GM15510 (cell line): ENCODE measurements around the gene GORASP1.

Source experiments
- POLR2A ChIP-seq: IDR thresholded peaks from 3 replicates; pipeline ENCODE4 v1.6.1; 2011; ENCODE audit warnings: borderline replicate concordance; ENCODE audit not compliant: insufficient read length; ENCODE audit errors: extremely low read depth

The GORASP1 gene

DNA sequence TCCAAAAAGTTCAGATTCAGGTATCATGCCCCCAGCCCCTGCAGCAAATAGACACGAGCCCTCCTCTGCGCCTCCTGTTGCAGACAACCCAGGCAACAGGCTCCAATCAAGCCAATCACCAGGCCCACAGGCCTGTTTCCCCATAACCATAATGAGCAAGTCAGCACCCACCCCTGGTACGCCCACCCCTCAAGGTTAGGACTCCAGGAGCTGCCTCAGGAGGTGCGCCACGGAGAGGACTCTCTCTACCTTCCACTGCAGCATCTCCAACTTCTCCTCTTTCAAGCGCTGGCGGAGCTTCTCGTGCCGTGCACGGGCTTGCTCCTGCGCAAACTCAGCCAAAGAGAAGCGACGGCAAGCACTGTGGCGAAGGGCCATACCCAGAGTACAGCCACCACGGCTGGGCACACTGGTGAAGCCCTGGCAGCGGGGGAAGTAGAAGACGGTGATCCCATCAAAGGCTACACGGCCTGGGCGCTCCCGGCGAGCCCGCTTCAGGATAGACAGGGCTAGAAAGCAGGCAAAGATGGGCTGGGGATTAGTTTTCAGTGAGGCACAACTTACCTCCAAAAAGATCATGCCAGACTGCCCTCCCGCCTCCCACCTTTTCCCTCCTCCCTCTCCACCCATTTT is 37.4 kb upstream of the GORASP1 start:
- no peak for TF ChIP-seq POLR2A

DNA sequence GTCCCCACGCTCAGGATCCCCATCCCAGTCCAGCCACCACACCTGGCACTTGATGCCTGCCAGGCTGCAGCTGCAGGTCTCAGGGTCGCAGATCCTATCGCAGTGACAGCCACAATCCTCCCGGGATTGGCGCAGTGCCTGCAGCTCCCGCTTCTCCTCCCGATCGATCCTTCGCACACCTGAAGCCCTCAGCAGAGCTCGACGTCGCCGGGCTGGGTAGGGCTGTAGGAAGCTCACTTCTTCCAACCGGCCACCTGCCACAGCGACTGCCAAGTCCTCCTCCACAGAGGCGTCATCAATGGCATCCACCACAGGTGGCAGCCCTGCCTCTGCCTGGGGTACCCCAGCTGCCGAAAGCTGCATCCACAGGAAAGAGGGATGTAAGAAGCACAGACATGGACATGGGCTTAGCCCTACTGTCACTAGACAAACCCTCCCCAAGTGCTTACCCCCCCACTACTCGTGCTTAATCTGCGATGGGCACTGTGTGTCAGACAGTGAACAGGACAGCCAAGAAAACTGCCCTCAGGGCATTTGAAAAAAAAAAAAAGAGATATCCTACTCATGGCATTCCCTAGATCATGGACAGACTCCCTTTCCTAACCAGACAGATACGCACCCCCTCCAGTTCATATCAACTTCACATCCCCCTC is 36.8 kb upstream of the GORASP1 start:
- no peak for TF ChIP-seq POLR2A

DNA sequence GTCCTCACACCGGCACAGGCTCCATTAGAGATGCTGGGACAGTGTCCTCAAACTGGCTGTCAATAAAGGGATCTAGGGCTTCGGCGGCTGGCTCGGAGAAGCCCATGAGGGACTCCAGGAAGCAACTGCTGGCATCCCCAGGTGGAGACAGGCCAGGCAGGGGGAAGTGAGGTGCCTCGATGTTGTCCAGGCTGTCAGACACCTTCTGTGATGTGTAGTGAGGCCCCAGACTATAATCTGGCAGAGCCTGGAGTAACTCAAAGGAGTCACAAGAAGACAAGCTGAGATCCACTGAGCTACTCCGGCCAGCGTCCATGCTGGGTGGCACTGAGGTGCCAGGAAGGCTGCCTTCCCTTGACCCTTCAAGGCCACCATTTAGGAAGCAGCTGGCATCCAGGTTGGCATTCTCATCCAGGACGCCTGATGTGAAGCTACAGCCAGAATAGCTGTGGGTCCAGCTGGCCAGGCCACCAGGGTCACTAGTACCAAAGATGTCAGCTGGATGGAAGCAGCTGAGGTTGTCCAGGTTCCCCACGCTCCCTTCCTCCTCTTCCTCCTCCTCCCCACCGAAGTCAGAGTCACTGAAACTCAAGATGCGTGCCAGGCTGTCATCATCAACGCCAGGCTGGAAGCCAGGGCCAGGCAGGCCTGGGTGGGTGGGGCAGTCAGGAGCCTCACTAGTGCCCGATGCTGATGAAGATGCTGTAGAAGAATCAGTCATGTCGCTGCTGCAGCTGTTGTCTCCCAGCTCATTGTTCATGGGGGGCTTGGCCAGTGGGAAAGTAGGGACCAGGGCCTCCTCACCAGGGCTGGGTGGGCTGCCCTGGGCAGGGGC is 35.8 kb upstream of the GORASP1 start:
- TF ChIP-seq POLR2A, result no peak

DNA sequence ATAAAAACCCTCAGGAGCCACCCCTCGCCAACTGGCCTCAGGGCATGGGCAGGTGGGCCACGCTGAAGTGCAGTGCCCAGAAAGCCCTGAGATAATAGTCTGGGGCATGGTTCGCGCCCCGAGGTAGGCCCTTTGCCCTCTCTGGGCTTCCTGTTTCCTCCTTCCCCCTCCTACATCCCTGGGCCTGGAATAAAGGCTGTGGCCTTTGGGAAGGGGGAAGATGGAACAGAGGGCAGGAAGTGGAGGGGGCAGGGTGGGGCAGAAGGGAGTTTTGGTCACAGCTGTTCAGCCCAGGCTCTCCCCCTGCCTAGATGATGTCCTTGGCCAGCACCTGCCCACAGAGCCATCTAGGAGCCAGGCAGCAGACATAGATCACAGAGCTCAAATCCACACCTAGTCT is 34.6 kb upstream of the GORASP1 start:
- TF ChIP-seq POLR2A, result no peak

DNA sequence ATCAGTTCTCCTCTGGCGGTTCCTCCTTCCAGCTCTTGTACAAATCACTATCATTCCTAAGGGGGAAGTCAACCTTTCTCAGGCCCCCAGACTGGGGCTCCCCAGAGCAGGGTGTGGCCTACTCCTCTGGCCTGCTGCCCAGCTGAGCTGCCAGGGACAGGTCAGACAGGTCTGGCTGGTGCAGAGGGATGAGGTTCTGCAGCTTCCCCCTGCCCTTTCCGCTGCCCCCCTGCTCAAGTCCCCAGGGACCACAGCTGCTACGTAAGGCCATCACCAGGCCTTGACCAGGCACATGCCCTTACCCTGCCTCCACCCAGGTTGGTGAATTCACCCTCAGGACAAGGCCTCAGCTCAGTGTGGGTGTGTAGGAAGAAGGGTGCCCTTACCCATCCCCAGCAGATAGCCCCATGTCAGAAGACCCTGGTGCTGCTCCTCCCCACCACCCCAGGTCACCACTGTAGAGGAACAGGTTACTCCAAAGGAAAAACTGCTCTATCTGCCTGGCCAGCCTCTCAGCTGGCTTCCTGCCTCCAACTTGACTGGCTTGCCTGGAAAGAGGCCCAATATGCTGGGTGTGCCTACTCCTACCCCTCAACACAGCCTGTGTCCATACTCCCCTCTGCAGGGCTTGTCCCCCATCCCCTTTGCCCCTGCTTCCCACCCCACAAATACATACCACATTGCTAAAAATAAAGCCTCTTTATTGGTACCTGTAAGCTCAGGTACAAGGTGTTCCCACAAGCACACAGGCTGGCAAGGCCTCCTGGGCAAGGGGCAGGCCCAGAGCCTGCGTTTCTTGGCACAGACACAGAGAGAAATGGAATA is 34.0 kb upstream of the GORASP1 start:
- TF ChIP-seq POLR2A, result no peak

DNA sequence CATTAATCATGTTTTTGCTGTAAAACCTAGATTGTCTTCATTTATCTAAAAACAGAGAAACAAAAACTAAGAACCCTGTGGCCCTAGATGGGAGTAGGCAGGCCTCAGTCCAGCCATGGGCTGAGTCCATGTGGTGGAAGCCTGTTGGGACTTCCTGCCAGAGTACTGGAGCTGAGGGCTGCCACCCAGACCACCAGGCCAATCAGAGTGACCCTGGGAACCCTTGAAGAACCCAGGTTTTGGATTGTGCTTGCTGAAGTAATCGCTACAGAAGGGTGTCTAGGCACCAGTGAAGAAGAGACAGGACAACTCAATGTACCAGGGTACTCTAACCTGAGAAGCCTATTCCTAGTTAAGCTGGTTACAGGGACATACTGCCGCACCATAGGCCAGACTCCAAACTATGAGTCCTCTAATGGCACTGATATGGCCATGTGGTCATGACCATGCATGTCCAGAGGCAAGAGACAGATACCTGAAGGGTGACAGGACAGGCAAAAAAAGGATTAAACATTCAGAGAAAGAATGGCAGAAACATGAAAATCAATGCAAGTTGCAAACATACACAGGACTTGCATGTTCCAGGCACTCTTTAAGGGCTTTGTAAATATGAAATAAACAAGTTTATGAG is 33.0 kb upstream of the GORASP1 start:
- TF ChIP-seq POLR2A, result no peak

DNA sequence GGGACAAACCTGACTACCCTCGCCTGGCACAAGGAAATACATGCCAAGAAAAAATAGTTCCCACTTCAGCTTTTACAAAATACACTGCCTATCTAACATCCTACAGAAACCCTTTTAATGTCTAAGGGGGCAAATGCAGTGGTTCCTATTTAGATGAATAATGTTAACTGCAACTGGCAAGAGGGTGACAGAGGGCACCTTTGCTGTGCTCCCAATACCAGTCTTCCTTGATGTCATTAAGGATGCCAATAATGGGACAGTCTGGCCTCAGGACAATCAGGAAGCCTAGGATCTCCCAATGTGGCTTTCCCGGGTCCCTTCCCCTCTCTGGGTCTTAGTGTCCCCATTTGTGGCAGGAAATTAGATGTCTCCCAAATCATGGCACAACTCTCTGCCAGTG is 32.0 kb upstream of the GORASP1 start:
- TF ChIP-seq POLR2A, result no peak

DNA sequence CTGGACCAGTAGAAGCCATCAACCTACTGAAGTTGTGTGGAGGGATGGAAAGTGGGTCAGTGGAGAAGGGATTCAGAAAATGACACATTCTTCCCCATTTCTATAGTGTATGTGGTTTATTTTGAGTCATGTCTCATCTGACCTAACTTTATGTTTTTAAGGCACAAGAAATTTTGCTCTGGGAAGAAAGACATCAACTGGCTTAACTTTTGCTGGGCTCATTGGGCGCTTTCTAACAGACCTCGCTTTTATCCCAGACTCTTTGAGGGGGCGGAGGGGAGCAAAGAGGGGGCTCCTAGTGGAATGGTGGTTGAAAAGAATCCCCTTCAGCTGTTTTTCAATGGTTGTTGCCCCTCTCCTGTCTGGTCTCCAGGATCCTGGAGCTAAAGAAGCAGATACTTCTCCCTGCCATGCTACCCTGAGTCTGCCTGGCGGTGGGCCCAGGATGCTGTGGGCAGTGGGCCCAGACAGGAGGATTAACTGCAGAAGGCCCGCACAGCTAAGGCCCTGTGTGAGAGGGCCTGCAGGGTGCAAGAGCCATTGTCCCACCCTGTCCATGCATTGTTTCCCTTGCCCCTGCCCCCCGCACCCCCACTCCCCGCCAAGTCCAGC is 31.5 kb upstream of the GORASP1 start:
- no peak for TF ChIP-seq POLR2A

DNA sequence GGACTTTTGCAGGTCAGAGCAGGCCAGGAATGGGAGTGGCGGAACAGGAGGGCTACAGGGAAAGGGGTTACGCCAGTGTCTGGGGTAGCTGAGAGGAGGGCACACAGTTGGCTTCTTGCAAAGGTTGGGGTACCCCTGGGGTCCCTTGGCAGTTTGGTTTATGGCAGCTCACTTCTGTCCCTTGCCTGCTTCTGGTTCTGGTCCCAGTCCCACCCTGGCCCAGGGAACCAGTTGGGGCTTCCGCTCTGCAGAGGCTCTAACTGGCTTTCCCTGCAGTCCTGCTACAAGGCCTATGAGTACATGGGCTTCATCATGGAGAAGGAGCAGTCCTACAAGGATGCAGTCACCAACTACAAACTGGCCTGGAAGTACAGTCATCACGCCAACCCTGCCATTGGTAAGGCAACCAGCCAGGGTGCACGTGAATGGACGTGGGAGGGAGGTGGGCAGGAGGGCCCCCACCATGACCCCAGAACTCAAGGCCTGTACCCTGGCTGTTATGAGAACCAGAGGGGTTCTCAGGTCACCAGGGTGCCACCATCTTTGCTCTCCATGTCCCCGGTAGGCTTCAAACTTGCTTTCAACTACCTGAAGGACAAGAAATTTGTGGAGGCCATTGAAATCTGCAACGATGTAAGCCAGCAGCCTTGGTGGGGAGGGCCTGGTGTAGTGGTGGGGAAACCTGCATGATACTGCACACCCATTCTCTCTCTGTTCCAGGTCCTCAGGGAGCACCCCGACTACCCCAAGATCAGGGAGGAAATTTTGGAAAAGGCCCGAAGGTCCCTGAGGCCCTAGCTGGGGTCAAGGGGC is 30.8 kb upstream of the GORASP1 start:
- no peak for TF ChIP-seq POLR2A

DNA sequence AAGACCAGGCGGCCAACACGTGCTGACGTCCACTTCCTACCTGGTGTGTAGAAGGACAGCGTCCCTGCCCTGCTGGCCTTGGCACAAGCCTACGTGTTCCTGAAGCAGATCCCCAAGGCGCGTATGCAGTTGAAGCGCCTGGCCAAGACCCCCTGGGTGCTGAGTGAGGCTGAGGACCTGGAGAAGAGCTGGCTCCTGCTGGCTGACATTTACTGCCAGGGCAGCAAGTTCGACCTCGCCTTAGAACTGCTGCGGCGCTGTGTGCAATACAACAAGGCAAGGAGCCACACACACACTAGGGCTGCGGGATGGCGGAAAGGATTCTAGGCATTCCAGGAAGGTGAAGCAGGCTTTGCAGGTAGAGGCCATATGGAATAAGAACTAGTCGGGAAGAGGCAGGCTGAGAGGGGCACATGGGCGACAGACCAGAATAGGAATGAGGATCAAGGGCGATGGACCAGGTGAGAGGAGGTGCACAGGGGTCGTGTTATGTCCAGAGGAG is 30.1 kb upstream of the GORASP1 start:
- no peak for TF ChIP-seq POLR2A

DNA sequence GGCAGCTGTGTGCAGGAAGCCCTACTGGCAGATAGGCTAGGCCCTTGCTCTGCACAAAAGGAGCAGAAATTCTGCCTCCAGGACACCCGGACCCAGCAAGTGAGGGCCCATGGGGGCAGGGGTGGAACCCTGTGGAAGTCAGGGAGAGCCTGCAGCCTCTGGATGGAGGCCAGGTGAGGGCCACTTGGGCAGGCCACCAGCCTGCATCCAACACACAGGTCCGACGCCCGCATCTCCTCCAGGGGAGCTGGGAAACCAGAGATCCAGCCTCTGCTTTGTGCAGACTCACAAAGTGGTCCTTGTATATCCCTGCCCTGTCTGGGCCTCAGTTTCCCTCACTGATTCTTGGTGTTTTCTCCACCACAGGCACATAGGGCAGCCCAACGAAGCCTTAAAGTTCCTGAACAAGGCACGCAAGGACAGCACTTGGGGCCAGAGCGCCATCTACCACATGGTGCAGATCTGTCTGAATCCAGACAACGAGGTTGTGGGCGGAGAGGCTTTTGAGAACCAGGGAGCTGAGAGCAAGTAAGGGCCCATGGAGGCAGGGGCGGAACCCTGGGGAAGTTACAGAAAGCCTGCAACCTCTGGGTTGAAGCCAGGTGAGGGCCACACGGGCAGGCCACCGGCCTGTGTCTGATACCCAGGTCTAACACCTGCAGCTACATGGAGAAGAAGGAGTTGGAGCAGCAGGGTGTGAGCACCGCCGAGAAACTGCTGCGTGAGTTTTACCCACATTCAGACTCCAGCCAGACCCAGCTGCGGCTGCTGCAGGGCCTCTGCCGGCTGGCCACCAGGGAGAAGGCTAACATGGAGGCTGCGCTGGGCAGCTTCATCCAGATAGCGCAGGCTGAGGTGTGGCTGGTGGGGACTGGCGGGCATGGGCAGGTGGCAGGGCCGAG is 29.4 kb upstream of the GORASP1 start:
- TF ChIP-seq POLR2A, result no peak

DNA sequence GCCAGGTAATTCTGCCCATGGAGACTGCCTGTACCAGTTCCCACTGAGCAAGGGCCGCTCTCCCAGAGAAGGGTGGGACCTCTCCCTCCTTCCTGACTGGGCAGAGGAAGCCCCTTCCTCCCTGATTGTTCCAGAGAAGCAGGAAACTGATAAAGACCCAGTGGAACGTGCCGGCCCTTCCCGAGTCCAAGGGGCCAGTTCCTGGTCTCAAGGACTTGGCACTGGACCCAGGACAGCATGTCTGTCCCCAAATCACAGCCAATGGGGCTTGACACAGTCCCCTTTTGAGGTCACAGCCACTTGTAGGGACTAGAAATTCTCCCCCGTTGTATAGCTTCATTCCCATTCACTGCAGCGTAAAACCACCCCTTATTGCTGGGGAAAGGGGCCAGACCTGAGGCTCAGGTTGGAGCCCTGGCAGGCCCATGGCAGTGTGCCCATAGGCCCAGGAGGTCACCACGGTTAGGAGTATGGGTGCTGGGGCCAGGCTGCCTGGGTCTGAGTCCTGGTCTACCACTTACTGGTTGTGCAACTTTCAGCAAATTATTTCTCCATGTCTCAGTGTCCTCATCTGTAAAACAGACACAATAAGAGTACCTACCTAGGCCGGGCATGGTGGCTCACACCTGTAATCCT is 27.9 kb upstream of the GORASP1 start:
- no peak for TF ChIP-seq POLR2A
